Epithelial cell of proximal tubule (primary cell): ENCODE data around the gene DCK. TPM values are rescaled to one million over a fixed set of nuclear protein-coding genes. Genes with fewer than 3 reads are reported as not detected.
"Not testable (repeated sequence)": the region's sequence is repeated elsewhere in the genome, so short reads cannot be mapped to it uniquely, and the experiment has no call there.

Experiments used
- DNase-seq: peaks from one replicate; pipeline ENCODE4 v3.0.0-alpha.2; 2011; ENCODE audit warnings: low read depth
- H3K4me3 ChIP-seq: 2 replicates; pipeline ENCODE4 v1.5.1; 2011; ENCODE audit warnings: low read depth, mild to moderate bottlenecking, low read length
- CTCF ChIP-seq: conservative IDR thresholded peaks from 2 replicates; pipeline ENCODE4 v1.5.1; 2012; ENCODE audit warnings: low read depth, mild to moderate bottlenecking, low read length
- total RNA-seq: library from RNA; depleted of rRNA; stranded (reverse); fragments of >200 nt; gene quantifications from 2 replicates; pipeline ENCODE4 v1.2.3, GENCODE V29; 2015

Gene DCK
- total RNA-seq, 1 donor from 2014 or later: 24.4 TPM

GRCh38 chr4:71009890-71010588, 16.6 kb downstream of the DCK start:
- no peak overlapping the region for H3K4me3 ChIP-seq
- TF ChIP-seq CTCF: peak; percentile 68
- DNase-seq: no peak

- no peak for TF ChIP-seq CTCF
- DNase-seq: no peak
- H3K4me3 ChIP-seq: no peak overlapping the region
Measured at GRCh38 chr4:71011451-71011850, 18.0 kb downstream of the DCK start.

GRCh38 chr4:71017391-71017790, 23.9 kb downstream of the DCK start:
- H3K4me3 ChIP-seq, DNase-seq: not testable (repeated sequence)

GRCh38 chr4:71020611-71021010, 27.2 kb downstream of the DCK start:
- no peak for TF ChIP-seq CTCF
- no peak for DNase-seq
- no peak overlapping the region for H3K4me3 ChIP-seq

- no peak for DNase-seq
- no peak overlapping the region for H3K4me3 ChIP-seq
- no peak for TF ChIP-seq CTCF
Measured at GRCh38 chr4:71025654-71026053, 32.2 kb downstream of the DCK start.

GRCh38 chr4:71026086-71026485, 32.6 kb downstream of the DCK start:
- TF ChIP-seq CTCF: no peak
- H3K4me3 ChIP-seq: no peak overlapping the region
- DNase-seq: peak; percentile 52

- no peak for TF ChIP-seq CTCF
- H3K4me3 ChIP-seq: no peak overlapping the region
- DNase-seq: no peak
Measured at GRCh38 chr4:71027611-71028010, 34.2 kb downstream of the DCK start.
